ENCODE measurements around the gene MID1.

MID1 gene

GRCh38 chrX:10576777-10577447 lies 43.5 kb downstream of the MID1 start:
- no peak for FAIRE-seq

GRCh38 chrX:10576186-10576585 lies 44.2 kb downstream of the MID1 start:
- no peak for FAIRE-seq

GRCh38 chrX:10574663-10575062 lies 45.7 kb downstream of the MID1 start:
- no peak for FAIRE-seq

GRCh38 chrX:10571260-10571659 lies 49.1 kb downstream of the MID1 start:
- FAIRE-seq: no peak

- FAIRE-seq: no peak
Measured at GRCh38 chrX:10570601-10571000, 49.8 kb downstream of the MID1 start.

- no peak for FAIRE-seq
Measured at GRCh38 chrX:10569946-10570345, 50.4 kb downstream of the MID1 start.

- FAIRE-seq: no peak
Measured at GRCh38 chrX:10568428-10568827, 52.0 kb downstream of the MID1 start.

GRCh38 chrX:10567136-10567535 lies 53.2 kb downstream of the MID1 start:
- no peak for FAIRE-seq

GRCh38 chrX:10566716-10567097 lies 53.7 kb downstream of the MID1 start:
- no peak for FAIRE-seq

- no peak for FAIRE-seq
Measured at GRCh38 chrX:10564484-10564883, 55.9 kb downstream of the MID1 start.

GRCh38 chrX:10557166-10557565 lies 63.2 kb downstream of the MID1 start:
- no peak for FAIRE-seq

- FAIRE-seq: no peak
Measured at GRCh38 chrX:10556405-10556804, 64.0 kb downstream of the MID1 start.

- FAIRE-seq: no peak
Measured at GRCh38 chrX:10555846-10556245, 64.5 kb downstream of the MID1 start.

GRCh38 chrX:10554612-10555270 lies 65.6 kb downstream of the MID1 start:
- no peak for FAIRE-seq

- no peak for FAIRE-seq
Measured at GRCh38 chrX:10549280-10549679, 71.1 kb downstream of the MID1 start.

- no peak for FAIRE-seq
Measured at GRCh38 chrX:10548688-10549087, 71.7 kb downstream of the MID1 start.

- no peak for FAIRE-seq
Measured at GRCh38 chrX:10545882-10546281, 74.5 kb downstream of the MID1 start.

- FAIRE-seq: no peak
Measured at GRCh38 chrX:10542586-10542985, 77.8 kb downstream of the MID1 start.

GRCh38 chrX:10538831-10539230 lies 81.6 kb downstream of the MID1 start:
- FAIRE-seq: no peak

GRCh38 chrX:10537308-10537707 lies 83.1 kb downstream of the MID1 start:
- FAIRE-seq: no peak

- no peak for FAIRE-seq
Measured at GRCh38 chrX:10536744-10537143, 83.6 kb downstream of the MID1 start.

- FAIRE-seq: no peak
Measured at GRCh38 chrX:10534611-10535010, 85.8 kb downstream of the MID1 start.

GRCh38 chrX:10533696-10534365 lies 86.6 kb downstream of the MID1 start:
- FAIRE-seq: no peak

GRCh38 chrX:10531927-10532326 lies 88.5 kb downstream of the MID1 start:
- FAIRE-seq: no peak
